Activated B cell treated with CpG ODN at 0.5 μM for 24 hours (primary cell): ENCODE results near the gene TNFAIP3. TPM values are rescaled to one million over a fixed set of nuclear protein-coding genes. Genes with fewer than 3 reads are reported as not detected.
A peak's percentile ranks its signal among the peaks of the same experiment; 100 is the strongest.

Source experiments
- ATAC-seq: fragments of 200-7000 bp; cut with Tn5 transposase; one replicate; pipeline ENCODE4 v1.10.0; 2021; ENCODE audit warnings: low read depth, mild to moderate bottlenecking, moderate library complexity
- CTCF ChIA-PET: fragments of 350-600 bp; sonication (Branson Sonifier 250); formaldehyde crosslinking; loops from one replicate; lab custom pipeline; 2021; ENCODE audit warnings: antibody characterized with exemption; lab: Charles Lee
- POLR2A ChIA-PET: fragments of 350-600 bp; sonication (Branson Sonifier 250); formaldehyde crosslinking; loops from one replicate; lab custom pipeline; 2021; ENCODE audit warnings: antibody characterized with exemption; lab: Charles Lee
- DNase-seq: peaks from one replicate; pipeline ENCODE4 v3.0.0; 2022
- H3K27ac Mint-ChIP-seq: one replicate; pipeline ENCODE4 v1.8.0; 2020; ENCODE audit warnings: mixed read lengths
- H3K27me3 Mint-ChIP-seq: one replicate; pipeline ENCODE4 v1.8.0; 2021; ENCODE audit warnings: mixed read lengths
- H3K36me3 Mint-ChIP-seq: one replicate; pipeline ENCODE4 v1.8.0; 2021; ENCODE audit warnings: low read depth, mixed read lengths
- H3K4me1 Mint-ChIP-seq: one replicate; pipeline ENCODE4 v1.8.0; 2021; ENCODE audit warnings: mixed read lengths
- H3K4me3 Mint-ChIP-seq: one replicate; pipeline ENCODE4 v1.8.0; 2020; ENCODE audit warnings: mild to moderate bottlenecking, mixed read lengths
- H3K9me3 Mint-ChIP-seq: one replicate; pipeline ENCODE4 v1.8.0; 2020; ENCODE audit warnings: mixed read lengths
- CTCF ChIP-seq: fragments of 200-600 bp; IDR thresholded peaks from one replicate; pipeline ENCODE4 v1.8.0; 2022; ENCODE audit warnings: antibody characterized with exemption, mild to moderate bottlenecking
- intact Hi-C: fragments of 100-400 bp; cut with micrococcal nuclease; formaldehyde crosslinking; loops from one replicate; pipeline ENCODE4 v1.15.1; 2024
- total RNA-seq: library from RNA; stranded (reverse); gene quantifications from 2 replicates; pipeline ENCODE4 v1.2.3, GENCODE V29; 2022

The TNFAIP3 gene
- total RNA-seq, 1 donor from 2014 or later, result 226 TPM

- Mint-ChIP-seq H3K27me3 (no peaks in the 10 kb centered on the region), H3K4me3 (no peak overlapping the region), H3K4me1 (peaks cover 10% of the 10 kb centered on the region), H3K36me3 (no peaks in the 10 kb centered on the region), H3K9me3 (peaks cover 4% of the 10 kb centered on the region), H3K27ac (no peak overlapping the region)
- DNase-seq (peak; percentile 27), ATAC-seq (peak; percentile 90)
- intact Hi-C loops, result loop anchor here (1.0 to 2.0 kb wide), 4 partner anchors 14 to 36 kb away; no protein-coding TSS in a partner anchor
- TF ChIP-seq CTCF, result no peak
- CTCF ChIA-PET, result interaction anchor here (1.1 kb wide), 1 partner anchor 47 kb away, joined by 3 read pairs; no protein-coding TSS in a partner anchor
- POLR2A ChIA-PET, result interaction anchor here (0.7 to 1.7 kb wide), 6 partner anchors 14 to 35 kb away, joined by 3 to 8 read pairs (median 6); partner anchors contain the start of gene TNFAIP3
These were observed 20.2 kb upstream of the TNFAIP3 start for GRCh38 chr6:137846772-137847313.

- TF ChIP-seq CTCF, result no peak
- Mint-ChIP-seq H3K9me3 (no peaks in the 10 kb centered on the region), H3K4me1 (peaks cover 19% of the 10 kb centered on the region), H3K27ac (no peak overlapping the region), H3K4me3 (no peak overlapping the region), H3K36me3 (no peaks in the 10 kb centered on the region), H3K27me3 (no peaks in the 10 kb centered on the region)
- no peak for DNase-seq
- ATAC-seq, result no peak
- POLR2A ChIA-PET, result interaction anchor here (1.2 to 1.7 kb wide), 3 partner anchors 17 to 36 kb away, joined by 7 to 8 read pairs (median 8); no protein-coding TSS in a partner anchor
- intact Hi-C loops, result loop anchor here (1.0 to 2.0 kb wide), 4 partner anchors 14 to 37 kb away; no protein-coding TSS in a partner anchor
- CTCF ChIA-PET, result interaction anchor here (1.1 kb wide), 1 partner anchor 48 kb away, joined by 3 read pairs; no protein-coding TSS in a partner anchor
These were observed 19.3 kb upstream of the TNFAIP3 start for GRCh38 chr6:137847748-137848147.

- peaks cover 24% of the 10 kb centered on the region for H3K4me1 Mint-ChIP-seq
- DNase-seq (no peak), ATAC-seq (no peak)
- no peaks in the 10 kb centered on the region for H3K27me3 Mint-ChIP-seq
- H3K27ac Mint-ChIP-seq, result no peak overlapping the region
- TF ChIP-seq CTCF, result no peak
- H3K36me3 Mint-ChIP-seq, result no peaks in the 10 kb centered on the region
- H3K4me3 Mint-ChIP-seq, result no peak overlapping the region
- intact Hi-C loops, result no loop called here
- ChIA-PET CTCF (no interaction called here), POLR2A (interaction anchor here (0.8 to 1.1 kb wide), 2 partner anchors 18 to 37 kb away, joined by 3 to 4 read pairs; no protein-coding TSS in a partner anchor)
- no peaks in the 10 kb centered on the region for H3K9me3 Mint-ChIP-seq
These were observed 18.4 kb upstream of the TNFAIP3 start for GRCh38 chr6:137848672-137849071.

GRCh38 chr6:137849181-137849980 lies 17.7 kb upstream of the TNFAIP3 start:
- H3K9me3 Mint-ChIP-seq, result no peaks in the 10 kb centered on the region
- H3K4me1 Mint-ChIP-seq, result peaks cover 26% of the 10 kb centered on the region
- ChIA-PET CTCF (interaction anchor here (0.7 kb wide), 1 partner anchor 24 kb away, joined by 3 read pairs; no protein-coding TSS in a partner anchor), POLR2A (interaction anchor here (0.8 to 1.1 kb wide), 2 partner anchors 17 to 38 kb away, joined by 3 to 4 read pairs; no protein-coding TSS in a partner anchor)
- H3K27me3 Mint-ChIP-seq, result no peaks in the 10 kb centered on the region
- DNase-seq, result no peak
- H3K4me3 Mint-ChIP-seq, result no peak overlapping the region
- TF ChIP-seq CTCF, result no peak
- no peak for ATAC-seq
- no peaks in the 10 kb centered on the region for H3K36me3 Mint-ChIP-seq
- intact Hi-C loops, result no loop called here
- no peak overlapping the region for H3K27ac Mint-ChIP-seq
